Ovary (tissue), 9 donors: ENCODE data around the gene BARHL2. TPM values are rescaled to one million over a fixed set of nuclear protein-coding genes. Genes with fewer than 3 reads are reported as not detected.

Source experiments
- DNase-seq, 5 donors: peaks; one replicate each; pipeline ENCODE4 v3.0.0-alpha.2; 2019 to 2020
- H3K27ac ChIP-seq, 2 donors: fragments of 200-600 bp; one replicate each; pipeline versions ENCODE4 v1.5.1 to v1.8.0; 2019 to 2022
- H3K27me3 ChIP-seq: fragments of 200-600 bp; one replicate; pipeline ENCODE4 v1.8.0; 2022
- H3K36me3 ChIP-seq: fragments of 200-600 bp; sonication (generic); one replicate; pipeline ENCODE4 v1.5.1; 2019
- H3K4me1 ChIP-seq: one replicate; pipeline ENCODE4 v1.8.1; 2013; ENCODE audit warnings: mild to moderate bottlenecking, moderate library complexity; ENCODE audit not compliant: insufficient read depth
- H3K4me3 ChIP-seq: fragments of 200-600 bp; sonication (generic); one replicate; pipeline ENCODE4 v1.5.1; 2017
- H3K9me3 ChIP-seq, 2 donors: fragments of 200-600 bp in 1 of 2; sonication (generic) in 1 of 2; one replicate each; pipeline versions ENCODE4 v1.5.1 to v1.8.1; 2013 to 2019; ENCODE audit warnings: mild to moderate bottlenecking in 1 of 2, moderate library complexity in 1 of 2
- EP300 ChIP-seq: sonication (generic); formaldehyde crosslinking; IDR thresholded peaks from one replicate; pipeline ENCODE4 v1.6.1; 2017; ENCODE audit warnings: antibody characterized with exemption
- POLR2A ChIP-seq: fragments of 450-650 bp; IDR thresholded peaks from one replicate; pipeline ENCODE4 v1.6.1; 2017; ENCODE audit warnings: antibody characterized with exemption, mild to moderate bottlenecking, moderate library complexity
- WGBS, 3 donors: extraction: QIAGEN DNeasy Blood & Tissue Kit in 1 of 3; methylation state at CpG; one replicate each; pipeline versions ENCODE4 v1.1.5 to v1.1.7; 2013 to 2017; 5-methylcytosine and 5-hydroxymethylcytosine counted together
- intact Hi-C, 4 donors: fragments of 100-400 bp; cut with DNase I; formaldehyde crosslinking; loops; one replicate each; pipeline versions ENCODE4 v1.11.0 to v1.15.1; 2022 to 2023
- polyA plus RNA-seq, 2 donors: library from polyadenylated mRNA; stranded (reverse); fragments of 200-250 nt in 1 of 2; fragments of 350-450 nt in 1 of 2; fragmentation: Illumina TruSeq in 1 of 2; extraction: RNeasy Lipid Tissue Mini Kit (QIAGEN cat#74804) in 1 of 2; gene quantifications; one replicate each; pipeline ENCODE4 v1.2.3, GENCODE V29; 2013 to 2014
- total RNA-seq, 7 donors: library from RNA; depleted of rRNA in 2 of 7; stranded (reverse); fragments of >200 nt in 2 of 7; fragmentation: NEBNext Ultra II Directional in 3 of 7; extraction: Animal tissue kit (Norgen Biotek cat#: 25700) in 3 of 7; gene quantifications; one replicate each; pipeline versions ENCODE4 v1.1.0 to v1.2.4, GENCODE V29; 2016 to 2023
- TF ChIP-seq, protein P1 (sequence below), 3 donors: fragments of 450-650 bp in 2 of 3; fragments of 200-600 bp in 1 of 3; IDR thresholded peaks; one replicate each; pipeline versions ENCODE4 v1.5.1 to v1.8.0; 2016 to 2022; ENCODE audit warnings: antibody characterized with exemption in 3 of 3, mild to moderate bottlenecking in 1 of 3
- donor health status: DM: no; HTN: no; CAD: no; lungs with moderate emphysema.
- donor health status: DM: no; HTN: no; CAD: no.
- donor health status: Bipolar disorder and iron deficiency.
- donor health status: DM: yes; HTN: yes; CAD: no.
- donor health status: DM: no; HTN: no; CAD: no.
- donor health status: DM: yes; HTN: yes; CAD: no.

BARHL2 gene
- total and polyA plus RNA-seq, 9 donors = not detected

DNA sequence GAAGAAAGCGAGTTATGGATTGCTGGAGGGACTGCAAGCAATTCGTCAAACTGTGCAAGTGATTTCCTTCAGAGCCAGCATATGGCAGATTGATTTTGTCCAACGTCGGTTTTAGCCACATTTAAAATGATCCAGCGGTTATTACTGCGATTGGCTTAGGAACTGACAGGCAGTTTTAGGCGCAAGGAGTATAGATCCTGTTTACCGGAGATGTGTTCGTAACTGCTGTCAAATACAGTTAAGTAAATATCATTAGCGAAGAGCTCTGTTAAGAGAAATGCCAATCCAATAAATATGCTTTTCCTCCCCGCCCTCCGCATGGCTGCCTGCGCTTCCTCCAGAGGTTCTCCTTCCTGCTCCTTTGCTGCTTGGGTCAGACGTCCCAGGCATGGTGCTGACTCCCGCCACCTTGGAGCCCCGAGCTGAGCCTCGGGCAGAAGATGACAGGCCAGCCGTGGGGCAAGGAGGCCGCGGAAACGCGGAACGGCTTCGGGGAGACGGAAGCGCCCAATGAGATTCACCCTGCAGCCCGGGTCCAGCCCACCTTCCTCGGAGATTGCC, 9.4 kb upstream of the BARHL2 start:
- Histone ChIP-seq H3K4me3 (no peak overlapping the region), H3K36me3 (no peaks in the 10 kb centered on the region), H3K4me1 (peaks cover 12% of the 10 kb centered on the region), H3K27me3 (peaks cover 3% of the 10 kb centered on the region), H3K9me3 (peaks cover 0 to 10% of the 10 kb centered on the region in 2 donors), H3K27ac (no peak overlapping the region)
- TF ChIP-seq POLR2A (no peak), EP300 (no peak)
- TF ChIP-seq, protein P1, sequence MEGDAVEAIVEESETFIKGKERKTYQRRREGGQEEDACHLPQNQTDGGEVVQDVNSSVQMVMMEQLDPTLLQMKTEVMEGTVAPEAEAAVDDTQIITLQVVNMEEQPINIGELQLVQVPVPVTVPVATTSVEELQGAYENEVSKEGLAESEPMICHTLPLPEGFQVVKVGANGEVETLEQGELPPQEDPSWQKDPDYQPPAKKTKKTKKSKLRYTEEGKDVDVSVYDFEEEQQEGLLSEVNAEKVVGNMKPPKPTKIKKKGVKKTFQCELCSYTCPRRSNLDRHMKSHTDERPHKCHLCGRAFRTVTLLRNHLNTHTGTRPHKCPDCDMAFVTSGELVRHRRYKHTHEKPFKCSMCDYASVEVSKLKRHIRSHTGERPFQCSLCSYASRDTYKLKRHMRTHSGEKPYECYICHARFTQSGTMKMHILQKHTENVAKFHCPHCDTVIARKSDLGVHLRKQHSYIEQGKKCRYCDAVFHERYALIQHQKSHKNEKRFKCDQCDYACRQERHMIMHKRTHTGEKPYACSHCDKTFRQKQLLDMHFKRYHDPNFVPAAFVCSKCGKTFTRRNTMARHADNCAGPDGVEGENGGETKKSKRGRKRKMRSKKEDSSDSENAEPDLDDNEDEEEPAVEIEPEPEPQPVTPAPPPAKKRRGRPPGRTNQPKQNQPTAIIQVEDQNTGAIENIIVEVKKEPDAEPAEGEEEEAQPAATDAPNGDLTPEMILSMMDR (IDR thresholded peaks at IDR 0.05) = no peak
- intact Hi-C loops = loop anchor here in 1 of 4 donors (10.0 kb wide), 1 partner anchor 428 kb away; no protein-coding TSS in a partner anchor
- WGBS, 3 donors = 4 to 6% (median 6%) methylated on average over 28 of the region's 28 CpGs
- DNase-seq = no peak

DNA sequence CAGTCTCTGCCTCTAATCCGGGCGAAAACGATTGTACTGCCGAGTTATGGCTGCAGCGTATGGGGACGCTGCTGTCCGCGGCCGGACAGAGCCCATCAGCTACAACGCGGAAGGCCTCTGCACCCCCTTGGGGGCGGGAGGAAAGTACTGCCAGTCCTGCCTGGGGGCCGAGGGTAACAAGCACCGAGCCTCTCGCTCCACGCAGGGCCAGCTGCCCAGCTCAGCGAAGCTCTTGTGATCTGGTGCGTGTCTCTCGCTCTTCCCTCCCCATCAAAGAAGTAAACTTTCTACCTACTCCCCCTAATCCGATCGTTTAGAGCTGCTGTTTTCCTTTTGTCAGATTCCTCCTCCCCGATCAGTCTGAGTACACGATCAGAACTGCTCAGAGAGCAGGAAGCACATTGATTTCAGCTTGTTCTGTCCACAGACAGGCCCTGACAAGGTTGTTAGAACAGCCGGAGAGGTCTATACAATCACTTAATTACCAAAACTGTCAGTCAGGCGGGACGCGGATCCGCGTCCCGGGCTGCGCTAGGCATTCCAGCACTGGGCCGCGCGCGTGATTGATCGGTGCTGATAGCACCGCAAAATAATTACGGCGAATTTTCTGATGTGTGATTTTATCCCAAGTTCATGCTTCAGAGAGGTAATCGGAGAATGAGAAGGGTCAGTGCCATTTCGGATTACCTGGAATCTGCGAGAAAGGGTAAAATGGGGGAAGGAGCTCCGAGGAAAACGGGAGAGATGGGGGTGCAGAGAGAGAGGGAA, 8.7 kb upstream of the BARHL2 start:
- Histone ChIP-seq H3K4me3 (no peak overlapping the region), H3K27me3 (peaks cover 3% of the 10 kb centered on the region), H3K9me3 (peaks cover 0 to 10% of the 10 kb centered on the region in 2 donors), H3K36me3 (no peaks in the 10 kb centered on the region), H3K4me1 (peaks cover 12% of the 10 kb centered on the region), H3K27ac (no peak overlapping the region)
- TF ChIP-seq, protein P1 (IDR thresholded peaks at IDR 0.05) = no peak
- no peak for TF ChIP-seq POLR2A
- no peak for TF ChIP-seq EP300
- DNase-seq = no peak
- WGBS, 3 donors = 2 to 4% (median 3%) methylated on average over 44 of the region's 44 CpGs
- intact Hi-C loops = loop anchor here in 1 of 4 donors (10.0 kb wide), 1 partner anchor 429 kb away; no protein-coding TSS in a partner anchor

DNA sequence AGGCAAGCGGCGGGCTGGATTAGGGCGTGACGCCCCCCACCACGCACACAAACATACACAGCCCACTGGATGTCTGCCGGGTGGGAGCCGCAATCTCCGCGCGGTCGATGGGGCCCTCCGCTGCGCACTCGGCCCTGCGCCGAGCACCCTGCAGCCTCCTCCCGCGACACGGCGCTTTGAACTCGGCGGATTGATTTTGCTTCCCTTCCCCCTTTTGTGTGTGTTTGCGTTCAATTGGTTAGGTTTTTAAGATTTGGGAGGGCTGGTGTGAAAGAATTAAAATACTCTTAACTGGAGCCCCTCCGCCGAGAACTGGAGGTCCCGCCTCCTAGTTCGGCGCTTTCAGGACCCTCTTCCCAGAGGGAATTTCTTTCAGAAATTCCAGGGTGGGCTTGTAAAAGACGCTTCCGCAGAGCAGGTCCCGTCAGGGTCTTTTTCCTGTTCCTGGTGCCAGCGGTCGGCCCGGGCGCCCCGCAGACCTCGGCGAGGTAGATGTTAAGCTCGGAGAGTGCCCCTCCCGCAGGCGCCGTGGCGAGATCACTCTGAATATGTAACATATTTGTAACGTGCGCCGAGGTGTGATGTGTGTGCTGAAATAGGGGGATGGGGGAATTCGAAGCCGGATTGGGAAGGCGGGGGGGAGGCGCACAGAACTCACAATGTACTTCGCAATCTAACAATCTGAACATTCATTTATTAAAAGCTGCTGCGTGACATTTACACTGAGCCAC, 8.0 kb upstream of the BARHL2 start:
- Histone ChIP-seq H3K27ac (no peak overlapping the region), H3K27me3 (peaks cover 3% of the 10 kb centered on the region), H3K36me3 (no peaks in the 10 kb centered on the region), H3K4me3 (no peak overlapping the region), H3K4me1 (peaks cover 8% of the 10 kb centered on the region), H3K9me3 (peaks cover 0 to 10% of the 10 kb centered on the region in 2 donors)
- intact Hi-C loops = loop anchor here in 1 of 4 donors (10.0 kb wide), 1 partner anchor 430 kb away; no protein-coding TSS in a partner anchor
- DNase-seq = no peak
- no peak for TF ChIP-seq POLR2A
- no peak for TF ChIP-seq EP300
- TF ChIP-seq, protein P1 (IDR thresholded peaks at IDR 0.05) = no peak
- 2% methylated on average over 52 of the region's 52 CpGs for WGBS, 3 donors

DNA sequence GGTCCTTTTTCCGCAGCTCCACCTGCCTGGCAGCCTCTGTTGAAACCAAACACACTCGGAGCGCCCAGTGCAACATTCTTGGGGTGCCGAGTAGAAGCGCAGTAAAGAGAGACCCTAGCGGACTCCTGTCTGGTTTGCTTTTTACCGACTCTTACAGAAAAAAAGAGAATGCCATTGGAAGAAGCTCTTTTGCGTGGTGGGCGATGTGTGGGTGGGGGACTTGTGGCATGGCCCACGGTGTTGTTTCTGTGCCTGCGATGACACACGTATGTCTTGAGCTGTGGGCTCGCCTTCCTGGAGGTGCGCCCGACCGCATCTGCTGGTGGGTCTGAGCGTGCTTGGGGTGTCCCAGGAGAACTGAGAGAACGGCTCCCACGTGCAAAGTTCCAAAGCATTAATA, 7.3 kb upstream of the BARHL2 start:
- intact Hi-C loops = loop anchor here in 1 of 4 donors (10.0 kb wide), 1 partner anchor 430 kb away; no protein-coding TSS in a partner anchor
- Histone ChIP-seq H3K4me3 (no peak overlapping the region), H3K27me3 (peaks cover 3% of the 10 kb centered on the region), H3K9me3 (peaks cover 0 to 8% of the 10 kb centered on the region in 2 donors), H3K4me1 (peaks cover 8% of the 10 kb centered on the region), H3K36me3 (no peaks in the 10 kb centered on the region), H3K27ac (no peak overlapping the region)
- WGBS, 3 donors = 4 to 6% (median 5%) methylated on average over 19 of the region's 19 CpGs
- DNase-seq = no peak
- TF ChIP-seq, protein P1 (IDR thresholded peaks at IDR 0.05) = no peak
- TF ChIP-seq POLR2A (no peak), EP300 (no peak)
